Left forelimb (tissue), 1 donor: ENCODE measurements around the gene DDX11.
"Not testable (repeated sequence)": the region's sequence is repeated elsewhere in the genome, so short reads cannot be mapped to it uniquely, and the experiment has no call there.

ENCODE experiments used
- DNase-seq: peaks from one replicate; pipeline ENCODE4 v3.0.0-alpha.2; 2018; ENCODE audit warnings: low spot score

The DDX11 gene

DNA sequence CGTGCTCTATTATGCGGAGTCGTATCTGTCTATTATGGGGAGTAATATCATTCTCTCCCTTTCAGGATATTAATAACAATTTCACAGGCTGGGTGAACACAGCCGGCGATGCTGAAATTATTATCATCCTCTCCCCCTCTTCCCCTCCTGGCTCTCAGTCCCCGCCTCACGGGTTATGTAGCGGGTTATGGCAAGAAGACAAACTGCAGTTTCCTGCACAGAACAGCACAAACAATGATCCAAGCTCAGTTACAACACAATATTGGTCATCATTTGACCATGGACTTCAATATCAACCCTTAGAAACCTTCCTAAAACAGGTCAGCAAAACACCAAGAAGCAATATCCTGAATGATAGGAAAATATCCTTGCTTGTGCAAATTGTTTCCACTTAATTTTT, 50.5 kb downstream of the DDX11 start:
- not testable (repeated sequence) for DNase-seq

- not testable (repeated sequence) for DNase-seq
Measured at GRCh38 chr12:31125171-31125570, 51.5 kb downstream of the DDX11 start.

- DNase-seq: not testable (repeated sequence)
Measured at GRCh38 chr12:31127209-31127848, 53.7 kb downstream of the DDX11 start.

GRCh38 chr12:31136581-31136980, 62.9 kb downstream of the DDX11 start:
- DNase-seq: not testable (repeated sequence)

DNA sequence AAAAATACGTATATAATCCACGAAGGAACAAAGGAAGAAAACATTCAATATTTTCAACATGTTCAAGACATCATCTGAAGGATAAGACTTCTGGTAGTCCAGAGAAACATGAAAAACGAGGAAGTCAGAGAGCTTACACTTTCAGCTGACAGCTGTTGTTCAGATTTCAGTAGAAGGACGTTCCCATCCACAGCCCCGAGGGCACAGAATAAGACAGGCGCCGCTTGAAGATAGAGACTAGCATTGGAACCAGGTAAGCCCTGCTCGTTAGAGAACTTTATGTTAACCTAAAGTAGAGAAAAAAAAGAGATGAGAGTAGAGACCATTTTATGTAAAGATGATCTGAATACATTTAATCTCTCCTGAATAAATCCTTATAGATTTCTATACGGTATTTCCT, 71.1 kb downstream of the DDX11 start:
- DNase-seq: not testable (repeated sequence)

DNA sequence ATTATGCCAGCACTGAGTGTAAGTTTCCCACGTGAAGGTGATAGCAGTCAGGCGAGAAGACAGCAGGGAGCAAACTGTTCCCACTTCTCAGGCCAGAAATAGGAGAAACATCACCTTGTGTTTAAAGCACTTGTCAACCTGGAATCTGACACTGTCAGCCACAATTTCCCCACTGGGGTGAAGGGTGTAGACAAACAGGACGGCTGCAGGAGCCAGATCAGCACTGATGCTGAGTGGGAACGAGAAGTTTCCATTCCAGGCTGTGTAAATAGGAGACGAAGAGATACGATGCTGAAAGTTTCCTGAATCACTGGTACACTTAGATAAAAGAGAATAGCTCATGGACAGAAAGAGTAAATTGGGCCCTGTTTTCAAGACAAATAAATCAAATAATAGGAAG, 71.6 kb downstream of the DDX11 start:
- DNase-seq: not testable (repeated sequence)

- DNase-seq: not testable (repeated sequence)
Measured at GRCh38 chr12:31147415-31147814, 73.8 kb downstream of the DDX11 start.

- not testable (repeated sequence) for DNase-seq
Measured at GRCh38 chr12:31150766-31151165, 77.1 kb downstream of the DDX11 start.
